Keratinocyte (primary cell): Measurements from ENCODE around the gene BEST3. TPM values are rescaled to one million over a fixed set of nuclear protein-coding genes. Genes with fewer than 3 reads are reported as not detected.

Source experiments
- DNase-seq: peaks from one replicate; pipeline ENCODE4 v3.0.0-alpha.2; 2011; ENCODE audit warnings: low read depth, missing footprints, low spot score
- FAIRE-seq: peaks from 2 replicates; lab custom pipeline; 2011; peaks lifted over from hg19 to GRCh38; lab: Jason Lieb, UNC
- H2AFZ ChIP-seq: 2 replicates; pipeline ENCODE4 v1.6.0; 2012; ENCODE audit warnings: low read length, control low read depth, inconsistent platforms; ENCODE audit not compliant: control insufficient read depth
- H3K27ac ChIP-seq: 2 replicates; pipeline ENCODE4 v1.5.1; 2011; ENCODE audit warnings: low read length; ENCODE audit not compliant: control insufficient read depth, insufficient read depth
- H3K27me3 ChIP-seq: 3 replicates; pipeline ENCODE4 v1.6.0; 2011; ENCODE audit warnings: low read length; ENCODE audit not compliant: control insufficient read depth, insufficient read depth; ENCODE audit errors: extremely low read depth
- H3K36me3 ChIP-seq, 2 experiments: 2 replicates in 1 of 2; 3 replicates in 1 of 2; pipeline ENCODE4 v1.5.1; 2011; ENCODE audit warnings: low read length in 2 of 2, mild to moderate bottlenecking in 1 of 2; ENCODE audit not compliant: control insufficient read depth in 2 of 2, insufficient read depth in 2 of 2; ENCODE audit errors: extremely low read depth in 1 of 2
- H3K4me1 ChIP-seq: 3 replicates; pipeline ENCODE4 v1.5.1; 2011; ENCODE audit warnings: low read length; ENCODE audit not compliant: control insufficient read depth, insufficient read depth; ENCODE audit errors: extremely low read depth
- H3K4me2 ChIP-seq: 3 replicates; pipeline ENCODE4 v1.6.0; 2011; ENCODE audit warnings: low read depth, low read length; ENCODE audit not compliant: control insufficient read depth, insufficient read depth; ENCODE audit errors: extremely low read depth
- H3K4me3 ChIP-seq, 3 experiments: fragments of 200-600 bp in 1 of 3; sonication (generic) in 1 of 3; 2 replicates in 2 of 3; 3 replicates in 1 of 3; pipeline ENCODE4 v1.5.1; 2011 to 2016; ENCODE audit warnings: low read length in 3 of 3, mild to moderate bottlenecking in 3 of 3, control low read depth in 2 of 3, inconsistent platforms in 1 of 3, low read depth in 1 of 3, mixed read lengths in 1 of 3, mixed run types in 1 of 3, moderate library complexity in 1 of 3; ENCODE audit not compliant: control insufficient read depth in 2 of 3, insufficient read depth in 2 of 3; ENCODE audit errors: extremely low read depth in 1 of 3
- H3K79me2 ChIP-seq: 2 replicates; pipeline ENCODE4 v1.6.0; 2012; ENCODE audit warnings: low read length; ENCODE audit not compliant: control insufficient read depth, insufficient read depth
- H3K9ac ChIP-seq: 3 replicates; pipeline ENCODE4 v1.6.0; 2011; ENCODE audit warnings: low read length; ENCODE audit not compliant: control insufficient read depth, insufficient read depth; ENCODE audit errors: extremely low read depth
- H3K9me1 ChIP-seq: 3 replicates; pipeline ENCODE4 v1.6.0; 2011; ENCODE audit warnings: low read length; ENCODE audit not compliant: control insufficient read depth, insufficient read depth; ENCODE audit errors: extremely low read depth
- H3K9me3 ChIP-seq: 2 replicates; pipeline ENCODE4 v1.5.1; 2012; ENCODE audit warnings: low read depth, low read length; ENCODE audit not compliant: control insufficient read depth
- H4K20me1 ChIP-seq: 3 replicates; pipeline ENCODE4 v1.6.0; 2011; ENCODE audit warnings: low read length; ENCODE audit not compliant: control insufficient read depth, insufficient read depth; ENCODE audit errors: extremely low read depth
- CTCF ChIP-seq, 3 experiments: IDR thresholded peaks in 1 of 3; conservative IDR thresholded peaks in 1 of 3; optimal IDR thresholded peaks in 1 of 3; 2 replicates in 2 of 3; 3 replicates in 1 of 3; pipeline versions ENCODE3 to v1.5.1; 2011; ENCODE audit warnings: low read length in 3 of 3, mild to moderate bottlenecking in 3 of 3, moderate library complexity in 2 of 3, control low read depth in 1 of 3, inconsistent platforms in 1 of 3; ENCODE audit not compliant: insufficient read depth in 2 of 3; ENCODE audit errors: extremely low read depth in 1 of 3
- EZH2 ChIP-seq: IDR thresholded peaks from one replicate; pipeline ENCODE4 v1.6.1; 2012; ENCODE audit warnings: inconsistent platforms, mild to moderate bottlenecking, low read length, moderate library complexity
- dilution Hi-C: fragments of 300-500 bp; cut with MboI; formaldehyde crosslinking; loops from one replicate; pipeline ENCODE4 v1.7.0; 2020; ENCODE audit warnings: low sequenced_read_pairs; ENCODE audit not compliant: extremely low pct_ligation_motif_present
- polyA plus RNA-seq, 5 experiments: library from polyadenylated mRNA; depleted of rRNA in 3 of 5; stranded (reverse) in 3 of 5; stranded (forward) in 1 of 5; unstranded in 1 of 5; fragments of >200 nt; gene quantifications; 1 replicate in 1 of 5; 2 replicates in 3 of 5; 3 replicates in 1 of 5; pipeline versions ENCODE4 v1.2.1 to v1.2.3, GENCODE V29; 2011 to 2012; ENCODE audit warnings: missing spikeins in 2 of 5, low read depth in 1 of 5, low replicate concordance in 1 of 5

BEST3 gene
- polyA plus RNA-seq, 1 donor (not counting 4 experiments of a cell fraction or from before 2014, with no cell fraction given): 0.07 TPM

GRCh38 chr12:69651922-69652321, 47.2 kb downstream of the BEST3 start:
- dilution Hi-C loops: no loop called here
- Histone ChIP-seq H3K4me2 (no peak overlapping the region), H3K27ac (no peak overlapping the region), H3K9ac (no peak overlapping the region), H3K4me3 (no peak overlapping the region), H3K9me3 (no peaks in the 10 kb centered on the region), H3K36me3 (no peaks in the 10 kb centered on the region), H2AFZ (no peak overlapping the region), H3K27me3 (no peaks in the 10 kb centered on the region), H3K4me1 (peaks cover 29% of the 10 kb centered on the region), H3K79me2 (no peaks in the 10 kb centered on the region), H4K20me1 (no peaks in the 10 kb centered on the region), H3K9me1 (no peaks in the 10 kb centered on the region)
- TF ChIP-seq EZH2: no peak
- TF ChIP-seq CTCF (optimal IDR thresholded peaks at IDR 0.05 in 1 of 3, IDR thresholded peaks at IDR 0.05 in 1 of 3, conservative IDR thresholded peaks at IDR 0.05 in 1 of 3; ENCODE audit: extremely low read depth in 1 of 3, insufficient read depth in 2 of 3, low read length in 3 of 3): no peak
- DNase-seq (no peak), FAIRE-seq (no peak)

GRCh38 chr12:69649529-69649928, 49.6 kb downstream of the BEST3 start:
- no peaks in the 10 kb centered on the region for H3K9me3 ChIP-seq
- no peak for TF ChIP-seq CTCF (optimal IDR thresholded peaks at IDR 0.05 in 1 of 3, IDR thresholded peaks at IDR 0.05 in 1 of 3, conservative IDR thresholded peaks at IDR 0.05 in 1 of 3; ENCODE audit: extremely low read depth in 1 of 3, insufficient read depth in 2 of 3, low read length in 3 of 3)
- TF ChIP-seq EZH2: no peak

More at GRCh38 chr12:69649529-69649928, 49.6 kb downstream of the BEST3 start:
- Histone ChIP-seq H3K4me2 (no peak overlapping the region), H3K36me3 (no peaks in the 10 kb centered on the region), H3K4me1 (peaks cover 12% of the 10 kb centered on the region), H3K9ac (no peak overlapping the region), H2AFZ (no peak overlapping the region), H3K9me1 (no peaks in the 10 kb centered on the region), H3K79me2 (no peaks in the 10 kb centered on the region), H4K20me1 (no peaks in the 10 kb centered on the region), H3K4me3 (no peak overlapping the region), H3K27me3 (no peaks in the 10 kb centered on the region), H3K27ac (no peak overlapping the region)
- dilution Hi-C loops: no loop called here
- FAIRE-seq (no peak), DNase-seq (no peak)
